ENCODE results near the gene ACOT7. TPM values are rescaled to one million over a fixed set of nuclear protein-coding genes. Genes with fewer than 3 reads are reported as not detected.
A peak's percentile ranks its signal among the peaks of the same experiment; 100 is the strongest.

ACOT7 gene
- total and polyA plus RNA-seq, 2 donors from 2014 or later: 23.0 to 135 TPM

DNA sequence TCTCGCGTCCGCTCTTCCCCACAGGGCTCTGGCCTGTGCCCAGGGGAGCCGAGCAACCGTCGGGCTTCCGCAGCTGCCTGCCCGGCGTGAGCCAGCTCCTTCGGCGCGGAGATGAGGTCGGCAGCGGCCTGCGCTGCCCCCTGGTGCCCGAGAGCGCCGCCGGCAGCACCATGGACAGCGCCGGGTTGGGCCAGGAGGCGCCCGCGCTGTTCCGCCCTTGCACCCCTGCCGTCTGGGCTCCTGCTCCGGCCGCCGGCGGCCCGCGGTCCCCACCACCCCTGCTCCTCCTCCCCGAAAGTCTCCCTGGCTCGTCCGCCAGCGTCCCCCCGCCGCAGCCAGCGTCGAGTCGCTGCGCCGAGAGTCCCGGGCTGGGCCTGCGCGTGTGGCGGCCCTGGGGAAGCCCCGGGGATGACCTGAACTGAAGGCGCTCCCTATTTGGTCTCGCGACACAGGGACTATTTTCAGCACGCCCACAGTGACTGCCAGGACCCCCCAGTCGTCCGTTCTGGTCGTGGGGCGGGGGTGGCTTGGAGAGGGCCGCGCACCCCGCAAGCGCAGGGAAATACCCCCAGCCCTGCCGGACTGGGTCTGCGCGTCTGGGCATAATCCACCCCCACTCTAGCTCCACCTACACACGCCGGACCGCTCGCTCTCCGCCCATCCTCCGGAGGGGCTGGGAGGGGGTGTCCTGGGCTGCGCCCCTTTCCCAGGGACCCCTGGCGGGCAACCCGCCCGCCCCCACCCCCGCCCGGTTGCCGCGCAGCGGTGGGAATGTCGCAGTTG lies 148.3 kb downstream of the ACOT7 start:
- no peaks in the 10 kb centered on the region for H3K9me3 ChIP-seq (ENCODE audit: control insufficient read depth in 2 of 3, insufficient read depth in 1 of 3, low read length in 3 of 3)
- intact Hi-C loops (cut with DNase I): loop anchor here (10.0 kb wide), 1 partner anchor 190 kb away; no protein-coding TSS in a partner anchor
- no peak overlapping the region for H3K4me3 ChIP-seq (ENCODE audit: low read length in 3 of 3)
- H3K4me1 ChIP-seq (ENCODE audit: control insufficient read depth in 2 of 3, insufficient read depth in 2 of 3, low read depth in 1 of 3, low read length in 3 of 3): peaks cover 0 to 4% (median 0%) of the 10 kb centered on the region in 3 donors
- H3K36me3 ChIP-seq (ENCODE audit: control insufficient read depth in 2 of 3, insufficient read depth in 3 of 3, low read length in 3 of 3): no peaks in the 10 kb centered on the region
- no peak overlapping the region for H3K9ac ChIP-seq (ENCODE audit: low read length in 3 of 3)
- DNase-seq (peak; percentile 90 to 93 (median 92)), FAIRE-seq (no peak)
- peaks cover 31% of the 10 kb centered on the region for H3K27me3 ChIP-seq (ENCODE audit: control insufficient read depth, insufficient read depth, low read length)
- H3K27ac ChIP-seq (ENCODE audit: low read depth in 2 of 2, low read length in 2 of 2): no peak overlapping the region
- TF ChIP-seq, protein P1, sequence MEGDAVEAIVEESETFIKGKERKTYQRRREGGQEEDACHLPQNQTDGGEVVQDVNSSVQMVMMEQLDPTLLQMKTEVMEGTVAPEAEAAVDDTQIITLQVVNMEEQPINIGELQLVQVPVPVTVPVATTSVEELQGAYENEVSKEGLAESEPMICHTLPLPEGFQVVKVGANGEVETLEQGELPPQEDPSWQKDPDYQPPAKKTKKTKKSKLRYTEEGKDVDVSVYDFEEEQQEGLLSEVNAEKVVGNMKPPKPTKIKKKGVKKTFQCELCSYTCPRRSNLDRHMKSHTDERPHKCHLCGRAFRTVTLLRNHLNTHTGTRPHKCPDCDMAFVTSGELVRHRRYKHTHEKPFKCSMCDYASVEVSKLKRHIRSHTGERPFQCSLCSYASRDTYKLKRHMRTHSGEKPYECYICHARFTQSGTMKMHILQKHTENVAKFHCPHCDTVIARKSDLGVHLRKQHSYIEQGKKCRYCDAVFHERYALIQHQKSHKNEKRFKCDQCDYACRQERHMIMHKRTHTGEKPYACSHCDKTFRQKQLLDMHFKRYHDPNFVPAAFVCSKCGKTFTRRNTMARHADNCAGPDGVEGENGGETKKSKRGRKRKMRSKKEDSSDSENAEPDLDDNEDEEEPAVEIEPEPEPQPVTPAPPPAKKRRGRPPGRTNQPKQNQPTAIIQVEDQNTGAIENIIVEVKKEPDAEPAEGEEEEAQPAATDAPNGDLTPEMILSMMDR (IDR thresholded peaks at IDR 0.05; ENCODE audit: borderline replicate concordance, extremely low read depth, insufficient read depth): peak; percentile 96

DNA sequence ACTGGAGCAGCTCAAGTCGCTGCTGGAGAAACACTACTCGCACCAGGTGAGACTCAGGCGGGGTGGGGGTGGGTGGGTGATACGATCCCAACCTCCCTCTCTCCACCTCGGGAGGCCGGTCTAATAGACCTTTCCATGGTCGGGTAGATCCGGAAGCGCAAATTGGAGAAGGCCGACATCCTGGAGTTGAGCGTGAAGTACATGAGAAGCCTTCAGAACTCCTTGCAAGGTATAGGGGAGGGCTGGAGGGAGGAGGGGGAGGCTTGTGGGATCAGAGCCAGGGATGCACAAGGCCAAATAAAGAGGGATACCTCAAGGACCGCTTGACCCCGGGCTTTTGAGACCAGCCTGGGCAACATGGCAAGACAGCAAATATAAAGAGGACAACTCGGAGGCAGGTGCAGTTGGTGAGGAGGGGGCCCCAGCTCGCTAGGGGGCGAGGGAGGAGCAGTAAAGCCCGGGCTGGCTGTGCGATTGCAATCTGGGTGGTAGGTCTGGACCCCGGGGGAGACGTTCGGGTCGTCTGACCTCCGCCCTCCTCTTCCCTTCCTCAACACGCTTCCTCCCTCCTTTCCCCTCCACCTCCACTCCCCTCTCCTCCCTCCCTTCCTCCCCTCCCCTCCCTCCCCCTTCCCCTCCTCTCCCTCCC lies 149.0 kb downstream of the ACOT7 start:
- peaks cover 0 to 4% (median 0%) of the 10 kb centered on the region in 3 donors for H3K4me1 ChIP-seq (ENCODE audit: control insufficient read depth in 2 of 3, insufficient read depth in 2 of 3, low read depth in 1 of 3, low read length in 3 of 3)
- FAIRE-seq (no peak), DNase-seq (peak in 2 of 5 donors; percentile 70)
- H3K9ac ChIP-seq (ENCODE audit: low read length in 3 of 3): no peak overlapping the region
- H3K9me3 ChIP-seq (ENCODE audit: control insufficient read depth in 2 of 3, insufficient read depth in 1 of 3, low read length in 3 of 3): no peaks in the 10 kb centered on the region
- no peaks in the 10 kb centered on the region for H3K36me3 ChIP-seq (ENCODE audit: control insufficient read depth in 2 of 3, insufficient read depth in 3 of 3, low read length in 3 of 3)
- intact Hi-C loops (cut with DNase I): loop anchor here (10.0 kb wide), 1 partner anchor 190 kb away; no protein-coding TSS in a partner anchor
- H3K27ac ChIP-seq (ENCODE audit: low read depth in 2 of 2, low read length in 2 of 2): no peak overlapping the region
- H3K27me3 ChIP-seq (ENCODE audit: control insufficient read depth, insufficient read depth, low read length): peaks cover 31% of the 10 kb centered on the region
- no peak overlapping the region for H3K4me3 ChIP-seq (ENCODE audit: low read length in 3 of 3)
- TF ChIP-seq, protein P1 (IDR thresholded peaks at IDR 0.05; ENCODE audit: borderline replicate concordance, extremely low read depth, insufficient read depth): no peak

DNA sequence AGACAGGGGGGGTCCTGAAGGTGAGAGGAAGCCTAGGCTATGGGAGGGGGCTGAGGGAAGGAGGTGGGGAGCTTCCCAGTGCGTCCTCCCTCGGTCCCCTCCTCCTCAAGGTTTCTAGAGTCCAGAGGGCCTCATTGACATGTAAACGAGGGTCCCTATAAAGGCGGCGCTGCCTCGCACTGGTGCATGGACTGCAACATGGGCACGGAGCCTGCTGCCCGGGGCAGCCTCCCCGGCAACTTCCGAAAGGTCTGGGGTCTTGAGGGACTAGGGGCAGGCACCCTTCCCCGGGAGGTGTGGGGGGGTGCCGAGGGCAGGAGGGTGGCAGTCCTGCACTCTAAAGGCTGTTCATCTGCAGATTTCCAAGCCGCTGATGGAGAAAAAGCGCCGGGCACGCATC lies 149.6 kb downstream of the ACOT7 start, which contains the start of gene HES3:
Gene HES3, plus strand, starts transcription at position 187 of the 400 bp plus-strand sequence. Its CDS starts 187 bp downstream, at position 374.
- peaks cover 36% of the 10 kb centered on the region for H3K27me3 ChIP-seq (ENCODE audit: control insufficient read depth, insufficient read depth, low read length)
- no peak within 1 kb of the TSS for H3K9ac ChIP-seq (ENCODE audit: low read length in 3 of 3)
- no peaks in the 10 kb centered on the region for H3K9me3 ChIP-seq (ENCODE audit: control insufficient read depth in 2 of 3, insufficient read depth in 1 of 3, low read length in 3 of 3)
- TF ChIP-seq, protein P1 (IDR thresholded peaks at IDR 0.05; ENCODE audit: borderline replicate concordance, extremely low read depth, insufficient read depth): no peak
- peak in 2 of 5 donors; percentile 49 to 66 for DNase-seq
- no peak within 1 kb of the TSS for H3K4me3 ChIP-seq (ENCODE audit: low read length in 3 of 3)
- peaks cover 0 to 4% (median 0%) of the 10 kb centered on the region in 3 donors for H3K4me1 ChIP-seq (ENCODE audit: control insufficient read depth in 2 of 3, insufficient read depth in 2 of 3, low read depth in 1 of 3, low read length in 3 of 3)
- intact Hi-C loops (cut with DNase I): loop anchor here (10.0 kb wide), 1 partner anchor 189 kb away; no protein-coding TSS in a partner anchor
- no peak for FAIRE-seq
- no peak within 1 kb of the TSS for H3K27ac ChIP-seq (ENCODE audit: low read depth in 2 of 2, low read length in 2 of 2)
- H3K36me3 ChIP-seq (ENCODE audit: control insufficient read depth in 2 of 3, insufficient read depth in 3 of 3, low read length in 3 of 3): no peaks in the 10 kb centered on the region

Measured in kidney (tissue), 14 donors.